Fibroblast of the aortic adventitia (primary cell): ENCODE measurements around the gene EXD3. TPM values are rescaled to one million over a fixed set of nuclear protein-coding genes. Genes with fewer than 3 reads are reported as not detected.

Experiments used
- DNase-seq: peaks from one replicate; pipeline ENCODE4 v3.0.0-alpha.2; 2010; ENCODE audit warnings: low read depth
- H3K4me3 ChIP-seq: 2 replicates; pipeline ENCODE4 v1.5.1; 2011; ENCODE audit warnings: low read depth, mild to moderate bottlenecking, control low read depth, low read length, moderate library complexity
- total RNA-seq: library from RNA; depleted of rRNA; stranded (reverse); fragments of >200 nt; gene quantifications from 2 replicates; pipeline ENCODE4 v1.2.3, GENCODE V29; 2012; ENCODE audit warnings: low replicate concordance
- TF ChIP-seq, protein P1 (sequence below): IDR thresholded peaks from 2 replicates; pipeline ENCODE4 v1.5.1; 2011; ENCODE audit warnings: mild to moderate bottlenecking, low read length, control low read depth, inconsistent platforms; ENCODE audit not compliant: insufficient read depth

EXD3 gene
- total RNA-seq, 1 donor, result 5.2 TPM

DNA sequence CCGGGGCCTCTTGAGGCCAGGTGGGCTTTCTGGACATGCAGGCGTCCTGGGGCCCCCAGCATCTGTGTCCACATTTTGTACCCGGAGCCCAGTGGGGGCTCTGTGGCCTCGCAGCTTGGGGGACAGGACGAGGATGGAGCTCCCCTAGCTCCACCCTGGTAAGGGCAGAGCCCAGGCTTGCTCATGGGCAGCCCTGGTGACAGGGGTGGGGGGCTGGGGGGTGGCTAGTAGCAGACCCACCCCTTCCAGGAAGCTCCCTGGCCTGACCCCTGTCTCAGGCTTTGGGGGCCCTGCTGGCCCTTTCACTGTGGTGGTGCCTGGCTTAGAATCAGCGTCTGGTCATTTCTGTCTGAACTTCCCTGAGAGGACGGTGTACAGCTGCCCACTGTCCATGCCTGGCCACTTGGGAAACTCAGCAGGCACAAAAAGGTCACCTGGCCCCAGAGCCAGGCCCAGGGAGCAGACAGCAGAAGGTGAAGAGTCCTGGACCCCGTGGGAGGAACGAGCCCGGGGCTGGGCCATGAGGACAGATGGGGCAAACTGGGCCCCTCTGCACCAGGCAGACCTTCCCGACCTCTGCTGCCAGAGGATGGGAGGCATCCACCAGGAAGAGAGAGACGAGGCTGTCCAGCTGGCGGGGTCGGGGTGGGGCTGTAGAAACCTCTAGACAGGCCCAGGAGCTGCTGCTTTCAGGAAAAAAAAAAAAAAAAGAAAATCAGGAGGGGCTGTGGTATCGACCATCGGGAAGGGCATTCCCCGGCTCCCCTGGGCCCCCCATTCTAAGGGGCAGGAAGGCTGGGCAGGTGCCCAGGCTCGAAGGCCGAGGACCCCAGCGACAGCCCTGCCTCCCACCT lies 52.8 kb downstream of the EXD3 start:
- DNase-seq, result no peak
- TF ChIP-seq, protein P1, sequence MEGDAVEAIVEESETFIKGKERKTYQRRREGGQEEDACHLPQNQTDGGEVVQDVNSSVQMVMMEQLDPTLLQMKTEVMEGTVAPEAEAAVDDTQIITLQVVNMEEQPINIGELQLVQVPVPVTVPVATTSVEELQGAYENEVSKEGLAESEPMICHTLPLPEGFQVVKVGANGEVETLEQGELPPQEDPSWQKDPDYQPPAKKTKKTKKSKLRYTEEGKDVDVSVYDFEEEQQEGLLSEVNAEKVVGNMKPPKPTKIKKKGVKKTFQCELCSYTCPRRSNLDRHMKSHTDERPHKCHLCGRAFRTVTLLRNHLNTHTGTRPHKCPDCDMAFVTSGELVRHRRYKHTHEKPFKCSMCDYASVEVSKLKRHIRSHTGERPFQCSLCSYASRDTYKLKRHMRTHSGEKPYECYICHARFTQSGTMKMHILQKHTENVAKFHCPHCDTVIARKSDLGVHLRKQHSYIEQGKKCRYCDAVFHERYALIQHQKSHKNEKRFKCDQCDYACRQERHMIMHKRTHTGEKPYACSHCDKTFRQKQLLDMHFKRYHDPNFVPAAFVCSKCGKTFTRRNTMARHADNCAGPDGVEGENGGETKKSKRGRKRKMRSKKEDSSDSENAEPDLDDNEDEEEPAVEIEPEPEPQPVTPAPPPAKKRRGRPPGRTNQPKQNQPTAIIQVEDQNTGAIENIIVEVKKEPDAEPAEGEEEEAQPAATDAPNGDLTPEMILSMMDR, result no peak
- H3K4me3 ChIP-seq, result no peak overlapping the region

DNA sequence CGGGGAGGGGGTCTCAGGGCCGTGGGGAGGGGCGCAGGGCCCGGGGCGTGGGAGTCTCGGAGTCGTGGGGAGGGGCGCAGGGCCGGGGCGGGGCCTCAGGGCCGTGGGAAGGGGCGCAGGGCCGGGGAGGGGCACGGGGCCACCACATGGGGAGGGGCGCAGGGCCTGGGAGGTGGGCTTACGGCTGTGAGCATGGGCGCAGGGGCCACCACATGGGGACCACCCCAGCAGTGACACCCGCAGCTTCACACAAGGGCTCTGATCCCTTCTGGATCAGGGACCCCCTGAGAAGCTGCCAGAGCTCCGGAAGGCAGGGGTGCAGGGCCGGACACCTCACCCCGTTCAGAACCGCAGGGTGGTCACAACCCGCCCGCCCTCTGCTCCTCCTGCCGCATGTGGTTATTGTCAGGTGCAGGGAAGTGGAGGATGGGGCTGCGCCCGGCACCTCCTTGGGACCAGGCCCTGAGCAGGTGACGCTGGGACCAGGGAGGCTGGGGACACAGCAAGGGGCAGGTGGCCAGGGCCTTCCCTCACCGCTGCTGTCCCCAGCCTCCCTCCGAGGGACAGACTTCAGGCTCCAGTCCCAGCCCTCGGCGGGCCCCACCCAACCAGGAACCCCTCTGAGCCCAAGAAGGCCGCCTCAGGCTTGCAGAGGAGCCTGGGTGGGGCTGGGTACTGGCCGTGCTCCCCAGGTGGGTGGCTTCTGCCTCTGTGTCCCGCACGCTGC lies 53.7 kb downstream of the EXD3 start:
- TF ChIP-seq, protein P1, result no peak
- no peak overlapping the region for H3K4me3 ChIP-seq
- DNase-seq, result no peak

- H3K4me3 ChIP-seq, result no peak overlapping the region
- DNase-seq, result no peak
- TF ChIP-seq, protein P1, result no peak
These were observed 54.4 kb downstream of the EXD3 start for GRCh38 chr9:137368431-137369035.

DNA sequence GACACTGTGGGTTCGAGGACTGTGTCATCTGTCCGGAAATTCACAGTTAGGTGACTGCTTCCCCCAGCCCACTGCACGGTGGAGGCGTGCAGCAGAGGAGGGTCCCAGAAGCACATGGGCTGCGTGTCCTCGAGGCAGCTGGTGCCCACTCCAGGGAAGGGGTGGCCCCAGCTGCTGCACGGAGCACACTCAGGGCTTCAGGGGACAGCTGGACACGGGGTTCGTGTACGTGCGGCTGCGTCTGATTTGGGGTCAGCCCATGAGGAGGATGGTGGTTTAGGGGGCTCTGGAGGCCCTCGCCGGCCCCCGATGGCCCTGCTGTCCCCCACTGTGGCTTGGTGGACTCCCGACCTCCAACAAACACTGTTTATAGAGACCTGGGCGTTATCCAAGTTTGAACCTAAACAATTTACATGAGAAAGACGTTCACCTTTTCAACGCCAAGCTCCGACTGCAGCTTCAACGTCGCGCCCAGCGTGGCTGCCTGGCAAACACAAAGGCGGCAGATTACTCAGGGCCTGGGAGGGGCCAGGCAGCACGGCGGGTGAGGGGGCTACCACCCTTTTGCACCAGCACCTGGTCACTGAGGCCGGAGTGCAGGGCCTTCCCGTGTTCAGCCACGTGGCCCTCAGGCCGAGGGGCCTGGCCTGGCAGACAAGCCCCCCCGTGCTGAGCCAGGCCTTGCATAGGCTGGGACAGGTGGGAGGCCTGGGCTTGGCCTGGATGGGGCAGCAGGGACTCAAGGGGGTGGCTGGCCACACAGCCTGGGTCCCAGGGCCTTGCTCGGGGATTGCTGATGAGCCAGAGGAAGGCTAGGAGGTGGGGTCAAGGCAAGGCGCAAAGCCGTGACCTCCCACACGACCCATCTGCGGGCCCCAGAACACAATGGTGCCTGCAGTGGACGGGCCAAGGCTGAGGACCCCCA lies 55.2 kb downstream of the EXD3 start:
- no peak for DNase-seq
- no peak overlapping the region for H3K4me3 ChIP-seq
- TF ChIP-seq, protein P1, result no peak

DNA sequence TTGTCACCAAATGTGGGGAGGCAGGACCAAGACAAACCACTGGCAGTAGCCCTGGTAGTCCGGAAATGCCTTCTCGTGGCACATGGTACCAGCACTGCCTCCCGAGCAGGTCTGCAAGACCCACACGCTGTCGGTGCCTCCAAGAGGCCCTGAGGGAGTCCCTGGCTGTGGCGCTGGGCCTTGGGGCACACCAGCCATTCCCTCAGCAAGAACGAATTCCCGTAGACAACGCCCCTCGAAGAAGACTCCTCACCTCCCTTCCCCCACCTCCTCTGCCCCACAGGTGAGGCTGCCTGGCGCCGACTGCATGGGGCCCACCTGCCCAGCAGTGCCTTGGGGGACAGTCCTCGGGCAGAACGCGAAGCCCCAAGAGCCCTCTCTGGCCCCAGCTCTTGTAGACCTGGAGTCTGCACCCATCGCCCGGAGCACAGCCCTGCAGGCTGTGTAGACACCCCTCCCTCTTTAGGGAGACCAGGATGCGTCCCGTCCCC lies 56.0 kb downstream of the EXD3 start:
- H3K4me3 ChIP-seq, result no peak overlapping the region
- TF ChIP-seq, protein P1, result no peak
- no peak for DNase-seq

DNA sequence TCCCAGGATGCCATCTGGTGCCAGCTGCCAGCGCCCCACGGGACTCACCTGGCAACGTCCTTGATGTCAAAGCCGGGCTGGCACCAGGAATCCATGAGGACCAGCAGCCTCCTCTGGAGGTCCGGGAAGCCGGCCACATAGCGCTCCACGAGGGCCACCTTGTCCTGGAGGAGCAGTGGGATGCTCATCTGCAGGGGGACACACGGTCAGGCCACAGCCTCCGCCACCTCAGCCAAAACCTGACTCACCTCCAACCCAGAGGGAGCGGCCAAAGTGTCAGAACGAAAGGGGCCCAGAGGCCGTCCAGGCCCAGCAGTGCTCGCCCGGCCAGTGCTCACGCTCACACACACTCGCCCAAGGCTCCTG lies 56.5 kb downstream of the EXD3 start:
- TF ChIP-seq, protein P1, result no peak
- no peak for DNase-seq

More for the DNA sequence above, 56.5 kb downstream of the EXD3 start:
- H3K4me3 ChIP-seq, result no peak overlapping the region
